Fibroblast of pulmonary artery (primary cell): ENCODE measurements around the gene NPAS3.

Experiments
- DNase-seq: peaks from one replicate; pipeline ENCODE4 v3.0.0-alpha.2; 2010; ENCODE audit warnings: low read depth
- H3K4me3 ChIP-seq: replicated peaks from 2 replicates; pipeline ENCODE4 v1.5.1; 2011; ENCODE audit warnings: low read depth, mild to moderate bottlenecking, control low read depth, low read length, moderate library complexity
- TF ChIP-seq, protein P1 (sequence below): IDR thresholded peaks from 2 replicates; pipeline ENCODE4 v1.5.1; 2011; ENCODE audit warnings: mild to moderate bottlenecking, control low read depth, low read length, inconsistent platforms; ENCODE audit errors: missing control alignments

NPAS3 gene

DNA sequence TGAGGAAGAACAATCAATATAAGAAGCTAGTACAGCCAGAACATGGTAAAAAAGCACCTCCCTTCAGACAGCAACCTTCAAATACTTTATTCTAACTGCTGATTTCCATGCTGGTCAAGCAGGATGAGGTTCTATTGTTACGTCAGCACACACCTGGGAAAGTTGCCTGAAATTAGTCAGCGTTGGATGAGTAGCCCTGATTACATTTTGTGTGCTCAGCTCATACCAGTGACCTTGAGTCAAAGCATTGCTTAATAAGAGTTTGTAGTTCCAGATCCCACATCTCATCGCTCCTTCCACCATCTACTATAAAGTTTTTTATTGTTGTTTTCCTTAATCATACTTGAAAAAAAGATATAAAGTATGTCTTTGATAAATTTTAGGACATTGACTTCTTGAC, 650.7 kb downstream of the NPAS3 start:
- H3K4me3 ChIP-seq, result no peak overlapping the region
- DNase-seq, result peak; percentile 89
- TF ChIP-seq, protein P1, sequence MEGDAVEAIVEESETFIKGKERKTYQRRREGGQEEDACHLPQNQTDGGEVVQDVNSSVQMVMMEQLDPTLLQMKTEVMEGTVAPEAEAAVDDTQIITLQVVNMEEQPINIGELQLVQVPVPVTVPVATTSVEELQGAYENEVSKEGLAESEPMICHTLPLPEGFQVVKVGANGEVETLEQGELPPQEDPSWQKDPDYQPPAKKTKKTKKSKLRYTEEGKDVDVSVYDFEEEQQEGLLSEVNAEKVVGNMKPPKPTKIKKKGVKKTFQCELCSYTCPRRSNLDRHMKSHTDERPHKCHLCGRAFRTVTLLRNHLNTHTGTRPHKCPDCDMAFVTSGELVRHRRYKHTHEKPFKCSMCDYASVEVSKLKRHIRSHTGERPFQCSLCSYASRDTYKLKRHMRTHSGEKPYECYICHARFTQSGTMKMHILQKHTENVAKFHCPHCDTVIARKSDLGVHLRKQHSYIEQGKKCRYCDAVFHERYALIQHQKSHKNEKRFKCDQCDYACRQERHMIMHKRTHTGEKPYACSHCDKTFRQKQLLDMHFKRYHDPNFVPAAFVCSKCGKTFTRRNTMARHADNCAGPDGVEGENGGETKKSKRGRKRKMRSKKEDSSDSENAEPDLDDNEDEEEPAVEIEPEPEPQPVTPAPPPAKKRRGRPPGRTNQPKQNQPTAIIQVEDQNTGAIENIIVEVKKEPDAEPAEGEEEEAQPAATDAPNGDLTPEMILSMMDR, result no peak

DNA sequence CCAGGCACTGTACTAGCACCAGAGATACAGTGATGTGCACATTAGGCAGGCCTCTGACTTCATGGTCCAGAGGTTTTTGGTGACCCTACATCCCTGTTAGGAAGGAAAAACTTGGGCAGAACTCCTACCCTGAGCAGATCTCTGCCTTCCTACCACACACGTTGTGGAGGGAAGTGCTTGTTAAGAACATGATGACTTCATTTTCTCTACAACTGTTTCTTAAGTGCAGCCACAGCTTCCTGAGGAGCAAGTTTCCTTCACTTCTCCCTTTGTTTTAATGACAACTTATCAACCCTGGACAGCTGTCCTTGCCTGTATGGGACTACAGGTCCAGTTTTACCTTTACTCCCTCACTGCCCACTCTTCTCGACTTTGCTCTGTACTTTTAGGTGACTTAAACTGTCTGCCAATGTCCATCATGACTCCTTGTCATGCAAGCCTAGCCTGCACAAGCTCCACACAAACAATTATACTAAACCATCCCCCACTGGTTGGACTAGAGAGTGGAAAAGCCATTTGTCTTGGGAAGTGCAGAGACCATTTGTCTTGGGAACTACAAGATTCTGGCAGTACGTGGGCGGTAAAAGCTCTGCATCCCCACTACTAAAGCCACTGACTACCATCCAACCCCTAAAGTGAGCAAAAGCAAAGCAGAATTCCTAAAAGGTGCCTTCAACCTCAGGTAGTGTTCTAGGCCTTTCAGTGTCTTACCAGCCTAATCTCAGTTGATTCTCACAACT, 652.4 kb downstream of the NPAS3 start:
- DNase-seq, result peak; percentile 29
- no peak overlapping the region for H3K4me3 ChIP-seq
- TF ChIP-seq, protein P1, result no peak

DNA sequence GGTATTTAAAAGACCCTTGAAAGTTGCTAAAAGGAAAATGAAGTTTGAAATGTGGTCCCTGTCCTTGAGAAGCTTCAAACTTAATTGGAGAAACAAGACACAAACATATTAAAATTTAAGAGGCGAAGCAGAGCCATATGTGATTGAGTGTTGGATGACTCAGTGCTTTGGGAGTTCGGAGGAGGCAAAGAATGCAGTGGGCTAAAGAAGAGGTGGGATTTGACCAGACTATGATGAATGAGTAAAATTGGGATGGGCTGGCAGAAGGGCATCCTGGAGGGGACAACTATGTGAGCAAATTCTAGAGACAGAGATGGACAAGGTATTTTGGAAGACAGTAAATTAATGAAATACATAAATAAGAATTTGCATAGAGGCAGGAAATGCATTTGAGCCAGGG, 653.6 kb downstream of the NPAS3 start:
- DNase-seq, result peak; percentile 33
- H3K4me3 ChIP-seq, result no peak overlapping the region
- TF ChIP-seq, protein P1, result no peak

DNA sequence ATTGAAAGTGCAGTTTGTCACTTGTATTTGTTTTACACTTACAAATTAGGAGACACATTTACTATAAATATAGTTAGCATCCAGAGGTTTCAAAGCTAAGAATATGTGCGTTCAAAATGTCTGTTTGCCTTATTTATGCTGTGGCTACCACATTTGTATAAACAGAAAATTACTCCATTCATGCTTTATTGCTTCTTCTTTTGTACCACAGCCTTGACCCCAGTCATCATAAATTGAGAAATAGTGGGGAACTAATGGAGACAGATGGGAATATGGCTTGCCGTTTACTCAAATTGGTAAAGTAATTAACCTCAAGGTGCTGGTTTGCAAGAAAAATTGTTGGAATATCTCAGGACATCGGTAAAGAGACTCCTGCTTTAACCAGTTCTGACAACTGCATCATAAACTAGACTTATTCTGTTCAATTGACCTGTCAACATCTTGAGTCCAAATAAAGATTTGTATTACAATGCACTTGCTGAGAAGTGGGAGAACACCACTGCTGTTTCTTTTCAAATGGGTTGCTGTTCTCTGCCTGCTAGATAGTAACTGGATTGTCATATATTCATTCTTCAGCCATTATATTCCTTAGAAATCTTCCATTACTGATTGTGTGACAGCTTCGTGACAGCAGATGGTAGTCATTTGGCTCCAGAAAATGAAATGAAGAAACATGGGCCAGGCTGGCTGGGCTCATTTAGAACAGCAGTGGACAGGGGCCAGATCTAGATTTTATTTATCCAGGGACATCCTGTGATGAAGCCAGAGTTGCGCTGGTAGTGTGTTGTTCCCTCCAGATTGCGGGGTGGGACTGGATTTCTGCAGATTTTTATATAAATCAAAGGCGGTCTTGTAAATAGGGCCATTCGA, 657.8 kb downstream of the NPAS3 start:
- DNase-seq, result no peak
- no peak overlapping the region for H3K4me3 ChIP-seq
- TF ChIP-seq, protein P1, result no peak

DNA sequence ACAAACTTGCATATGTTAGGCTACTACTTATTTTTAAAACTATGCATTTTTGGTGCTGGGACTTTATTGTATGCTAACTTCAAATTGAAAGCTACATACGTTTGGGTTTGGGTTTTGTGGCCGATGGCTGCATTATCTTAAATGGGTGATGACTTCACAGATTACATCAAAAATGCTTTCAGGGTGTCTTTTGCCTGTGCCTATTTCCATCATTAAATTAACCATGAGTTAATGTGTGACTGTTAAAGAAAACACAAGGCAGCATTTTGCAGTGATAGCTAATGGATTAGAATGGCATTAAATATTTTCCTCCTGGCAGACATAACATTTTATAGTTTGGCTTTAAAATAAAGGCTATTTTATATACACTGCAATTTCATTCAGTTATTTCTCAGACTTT, 659.9 kb downstream of the NPAS3 start:
- DNase-seq, result no peak
- TF ChIP-seq, protein P1, result no peak

DNA sequence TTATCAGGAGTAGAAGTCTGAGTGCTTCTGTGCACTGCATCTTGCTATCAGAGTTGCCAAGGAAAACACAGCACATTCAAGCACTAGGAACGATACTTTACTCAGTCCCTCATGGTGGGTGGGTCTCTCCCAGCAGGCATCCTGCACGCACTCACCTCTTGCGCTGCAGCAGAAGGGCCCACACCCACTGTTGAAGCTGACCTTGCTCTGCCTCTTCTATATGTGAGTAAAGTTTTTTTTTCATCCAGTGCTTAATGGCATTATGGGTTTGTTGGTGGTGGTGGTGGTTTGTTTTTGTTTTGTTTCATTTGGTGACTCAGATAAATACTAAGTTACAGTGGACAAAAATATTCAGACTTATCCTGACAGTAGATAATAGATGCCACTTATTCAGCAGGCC, 663.7 kb downstream of the NPAS3 start:
- H3K4me3 ChIP-seq, result no peak overlapping the region
- no peak for DNase-seq
- TF ChIP-seq, protein P1, result no peak

More for the DNA sequence above, 659.9 kb downstream of the NPAS3 start:
- H3K4me3 ChIP-seq, result no peak overlapping the region
